ENCODE results near the gene CHCHD3. TPM values are rescaled to one million over a fixed set of nuclear protein-coding genes. Genes with fewer than 3 reads are reported as not detected.
A peak's percentile ranks its signal among the peaks of the same experiment; 100 is the strongest.

Gene CHCHD3
- total RNA-seq, 4 donors from 2014 or later, result 66.0 to 79.1 (median 70.0) TPM

DNA sequence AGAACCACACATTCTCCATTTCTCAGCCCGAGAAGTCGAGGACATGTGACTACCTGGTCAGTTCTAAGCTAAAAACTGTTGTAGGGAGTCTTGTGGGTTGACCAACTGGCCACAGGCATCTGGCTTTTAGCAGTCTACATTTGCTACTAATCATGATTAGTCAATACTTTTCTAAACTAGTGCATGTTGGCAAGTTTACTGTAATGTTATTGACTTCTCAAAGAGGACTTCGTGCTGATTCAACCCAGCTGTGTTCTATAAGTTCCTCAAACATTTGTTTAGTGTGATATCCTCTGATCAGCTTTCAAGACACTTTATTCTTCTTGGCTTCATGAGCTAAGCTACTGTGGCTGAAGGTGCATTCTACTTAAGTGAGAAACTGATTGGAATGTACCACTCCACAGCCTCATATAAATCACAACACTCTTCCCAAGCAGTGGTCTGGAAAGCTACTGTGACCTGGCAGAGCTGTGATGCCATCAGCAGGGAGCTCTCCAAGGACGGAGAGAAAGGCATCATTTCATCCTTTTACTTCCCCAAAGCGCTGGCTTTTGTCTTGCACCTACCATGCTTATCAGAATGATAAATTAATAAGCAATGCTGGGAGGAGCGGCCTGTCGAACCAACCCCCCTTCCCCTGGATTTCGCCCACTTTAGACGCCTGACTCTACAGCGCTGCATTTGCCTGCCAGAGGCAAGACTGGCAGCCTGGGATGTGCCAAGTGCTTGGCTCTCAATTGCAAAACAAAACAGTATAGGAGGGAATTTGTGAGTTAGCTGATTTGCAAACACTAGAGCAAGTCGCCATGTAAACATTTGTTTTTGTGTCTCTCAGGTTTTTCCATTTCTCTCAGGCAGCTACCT, 298.9 kb downstream of the CHCHD3 start:
- no peak for DNase-seq
- WGBS, 2 donors, result 92 to 96% methylated on average over 11 of the region's 11 CpGs
- intact Hi-C loops (cut with DNase I), result no loop called here
- Histone ChIP-seq H3K4me1 (no peaks in the 10 kb centered on the region), H3K4me3 (replicated peaks in 1 of 3) (no peak overlapping the region), H3K27me3 (no peaks in the 10 kb centered on the region), H3K36me3 (peaks cover 3 to 6% of the 10 kb centered on the region in 2 donors), H3K9me3 (no peaks in the 10 kb centered on the region), H3K27ac (no peak overlapping the region)
- no peak for TF ChIP-seq POLR2A (IDR thresholded peaks at IDR 0.05)
- TF ChIP-seq, protein P1, sequence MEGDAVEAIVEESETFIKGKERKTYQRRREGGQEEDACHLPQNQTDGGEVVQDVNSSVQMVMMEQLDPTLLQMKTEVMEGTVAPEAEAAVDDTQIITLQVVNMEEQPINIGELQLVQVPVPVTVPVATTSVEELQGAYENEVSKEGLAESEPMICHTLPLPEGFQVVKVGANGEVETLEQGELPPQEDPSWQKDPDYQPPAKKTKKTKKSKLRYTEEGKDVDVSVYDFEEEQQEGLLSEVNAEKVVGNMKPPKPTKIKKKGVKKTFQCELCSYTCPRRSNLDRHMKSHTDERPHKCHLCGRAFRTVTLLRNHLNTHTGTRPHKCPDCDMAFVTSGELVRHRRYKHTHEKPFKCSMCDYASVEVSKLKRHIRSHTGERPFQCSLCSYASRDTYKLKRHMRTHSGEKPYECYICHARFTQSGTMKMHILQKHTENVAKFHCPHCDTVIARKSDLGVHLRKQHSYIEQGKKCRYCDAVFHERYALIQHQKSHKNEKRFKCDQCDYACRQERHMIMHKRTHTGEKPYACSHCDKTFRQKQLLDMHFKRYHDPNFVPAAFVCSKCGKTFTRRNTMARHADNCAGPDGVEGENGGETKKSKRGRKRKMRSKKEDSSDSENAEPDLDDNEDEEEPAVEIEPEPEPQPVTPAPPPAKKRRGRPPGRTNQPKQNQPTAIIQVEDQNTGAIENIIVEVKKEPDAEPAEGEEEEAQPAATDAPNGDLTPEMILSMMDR (IDR thresholded peaks at IDR 0.05), result no peak

DNA sequence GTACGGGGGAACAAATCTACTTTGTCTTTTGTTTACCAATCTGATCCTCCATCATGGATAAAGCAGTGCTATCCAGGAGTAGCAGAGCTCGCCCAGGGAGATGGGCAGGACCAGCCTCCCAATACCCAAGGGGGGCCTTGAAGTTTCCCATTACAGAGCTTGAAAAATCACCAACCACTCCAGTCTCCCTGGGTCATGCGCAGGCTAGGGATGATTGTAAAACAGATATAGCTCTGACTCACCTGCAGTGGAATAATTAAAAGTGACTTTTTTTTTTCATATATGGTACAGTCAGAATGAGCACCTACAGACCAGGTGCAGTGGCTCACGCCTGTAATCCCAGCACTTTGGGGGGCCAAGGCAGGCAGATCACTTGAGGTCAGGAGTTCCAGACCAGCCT, 301.1 kb downstream of the CHCHD3 start:
- TF ChIP-seq, protein P1 (IDR thresholded peaks at IDR 0.05), result no peak
- no peak for TF ChIP-seq POLR2A (IDR thresholded peaks at IDR 0.05)
- intact Hi-C loops (cut with DNase I), result no loop called here
- Histone ChIP-seq H3K4me1 (no peaks in the 10 kb centered on the region), H3K4me3 (replicated peaks in 1 of 3) (no peak overlapping the region), H3K27ac (no peak overlapping the region), H3K9me3 (no peaks in the 10 kb centered on the region), H3K36me3 (peaks cover 3 to 6% of the 10 kb centered on the region in 2 donors), H3K27me3 (no peaks in the 10 kb centered on the region)
- WGBS, 2 donors, result 98 to 100% methylated on average over 4 of the region's 4 CpGs
- no peak for DNase-seq

DNA sequence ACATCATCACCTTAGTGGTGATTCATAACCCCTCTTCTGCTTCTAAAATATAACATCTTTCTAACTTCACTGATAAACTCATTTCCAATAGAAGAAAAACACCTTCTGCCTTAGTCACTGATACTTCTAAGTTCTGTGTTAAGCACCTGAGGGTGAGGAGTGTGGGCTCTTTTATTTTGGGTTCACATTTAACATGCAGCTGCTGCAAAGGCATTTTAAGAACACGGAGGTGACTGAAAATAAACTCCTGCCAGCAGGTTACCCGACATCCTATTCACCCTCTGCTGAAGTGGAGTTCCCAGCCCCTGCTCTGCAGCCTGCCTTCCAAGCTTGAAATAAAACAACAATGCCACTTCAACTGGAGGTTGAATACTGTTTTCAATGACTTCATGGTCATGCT, 302.7 kb downstream of the CHCHD3 start:
- Histone ChIP-seq H3K27ac (no peak overlapping the region), H3K9me3 (no peaks in the 10 kb centered on the region), H3K36me3 (peaks cover 0 to 6% of the 10 kb centered on the region in 2 donors), H3K27me3 (no peaks in the 10 kb centered on the region), H3K4me1 (no peaks in the 10 kb centered on the region), H3K4me3 (replicated peaks in 1 of 3) (no peak overlapping the region)
- DNase-seq, result peak; percentile 64 to 67
- intact Hi-C loops (cut with DNase I), result no loop called here
- no peak for TF ChIP-seq POLR2A (IDR thresholded peaks at IDR 0.05)
- TF ChIP-seq, protein P1 (IDR thresholded peaks at IDR 0.05), result no peak
- 11% methylated on average over 2 of the region's 2 CpGs for WGBS, 2 donors

DNA sequence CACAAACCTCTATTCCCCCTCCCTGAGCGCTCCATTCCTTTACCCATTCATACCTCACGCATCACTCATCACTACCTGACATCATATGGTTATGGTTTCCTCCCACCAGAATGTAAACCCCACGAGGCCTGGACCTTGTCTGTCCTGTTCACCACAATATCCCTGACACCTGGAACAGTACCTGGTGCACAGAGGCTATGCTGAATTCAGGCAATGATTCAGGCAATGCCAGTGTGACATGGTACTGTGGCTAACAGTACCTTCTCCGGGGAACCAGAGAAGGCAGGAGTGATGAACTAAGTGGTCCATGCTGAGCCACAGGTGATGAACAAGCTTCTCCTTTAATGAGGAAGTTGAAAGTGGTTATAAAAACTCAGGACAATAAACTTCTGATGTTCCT, 303.1 kb downstream of the CHCHD3 start:
- intact Hi-C loops (cut with DNase I), result no loop called here
- H3K36me3 ChIP-seq, result peaks cover 0 to 6% of the 10 kb centered on the region in 2 donors
- no peaks in the 10 kb centered on the region for H3K4me1 ChIP-seq
- DNase-seq, result no peak
- TF ChIP-seq, protein P1 (IDR thresholded peaks at IDR 0.05), result no peak
- TF ChIP-seq POLR2A (IDR thresholded peaks at IDR 0.05), result no peak
- no peak overlapping the region for H3K27ac ChIP-seq
- no peak overlapping the region for H3K4me3 ChIP-seq (replicated peaks in 1 of 3)
- WGBS, 2 donors, result 89% methylated on average over 4 of the region's 4 CpGs
- no peaks in the 10 kb centered on the region for H3K27me3 ChIP-seq
- no peaks in the 10 kb centered on the region for H3K9me3 ChIP-seq

DNA sequence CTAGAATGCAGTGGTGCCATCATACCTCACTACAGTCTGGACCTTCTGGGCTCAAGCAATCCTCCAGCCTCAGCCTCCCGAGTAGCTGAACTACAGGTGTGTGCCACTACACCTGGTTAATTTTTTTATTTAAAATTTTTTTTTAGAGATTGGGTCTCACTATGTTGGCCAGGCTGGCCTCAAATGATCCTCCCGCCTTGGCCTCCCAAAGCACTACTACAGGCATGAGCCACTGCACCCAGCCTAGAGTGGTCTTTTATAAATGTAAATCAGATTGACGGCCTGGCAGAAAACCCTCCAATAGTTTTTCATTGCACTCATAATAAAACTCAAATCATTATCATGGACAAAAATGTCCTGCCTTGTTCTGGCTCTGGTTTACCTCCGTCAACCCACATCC, 303.9 kb downstream of the CHCHD3 start:
- intact Hi-C loops (cut with DNase I), result no loop called here
- Histone ChIP-seq H3K4me3 (replicated peaks in 1 of 3) (no peak overlapping the region), H3K4me1 (no peaks in the 10 kb centered on the region), H3K27me3 (no peaks in the 10 kb centered on the region), H3K36me3 (no peaks in the 10 kb centered on the region), H3K27ac (no peak overlapping the region), H3K9me3 (no peaks in the 10 kb centered on the region)
- TF ChIP-seq POLR2A (IDR thresholded peaks at IDR 0.05), result no peak
- TF ChIP-seq, protein P1 (IDR thresholded peaks at IDR 0.05), result no peak
- 96 to 99% methylated on average over 4 of the region's 4 CpGs for WGBS, 2 donors
- no peak for DNase-seq

Measured in thyroid gland (tissue), 4 donors.